WERI-Rb-1 (cell line): ENCODE data around the gene OLFM1.
A peak's percentile ranks its signal among the peaks of the same experiment; 100 is the strongest.

Experiments used
- DNase-seq: peaks from one replicate; pipeline ENCODE4 v3.0.0-alpha.2; 2020
- H3K27ac ChIP-seq: fragments of 250-450 bp; sonication (Bioruptor Pico); 2 replicates; pipeline ENCODE4 v1.5.1; 2020; ENCODE audit warnings: mild to moderate bottlenecking, moderate library complexity
- H3K27me3 ChIP-seq: fragments of 250-450 bp; sonication (Bioruptor Pico); 2 replicates; pipeline ENCODE4 v1.5.1; 2021; ENCODE audit warnings: mild to moderate bottlenecking, low read depth, moderate library complexity; ENCODE audit not compliant: insufficient read depth, severe bottlenecking
- H3K36me3 ChIP-seq: fragments of 250-450 bp; sonication (Bioruptor Pico); 2 replicates; pipeline ENCODE4 v1.5.1; 2020; ENCODE audit warnings: mild to moderate bottlenecking, moderate library complexity
- H3K4me3 ChIP-seq: 2 replicates; pipeline ENCODE4 v1.5.1; 2011; ENCODE audit warnings: low read depth, mild to moderate bottlenecking, control low read depth, low read length
- H3K9me3 ChIP-seq: fragments of 250-450 bp; sonication (Bioruptor Pico); 2 replicates; pipeline ENCODE4 v1.5.1; 2021; ENCODE audit warnings: mild to moderate bottlenecking, moderate library complexity; ENCODE audit not compliant: severe bottlenecking
- TF ChIP-seq, protein P1 (sequence below): IDR thresholded peaks from 2 replicates; pipeline ENCODE4 v1.5.1; 2011; ENCODE audit warnings: low read depth, mild to moderate bottlenecking, control low read depth, inconsistent platforms, low read length

OLFM1 gene

DNA sequence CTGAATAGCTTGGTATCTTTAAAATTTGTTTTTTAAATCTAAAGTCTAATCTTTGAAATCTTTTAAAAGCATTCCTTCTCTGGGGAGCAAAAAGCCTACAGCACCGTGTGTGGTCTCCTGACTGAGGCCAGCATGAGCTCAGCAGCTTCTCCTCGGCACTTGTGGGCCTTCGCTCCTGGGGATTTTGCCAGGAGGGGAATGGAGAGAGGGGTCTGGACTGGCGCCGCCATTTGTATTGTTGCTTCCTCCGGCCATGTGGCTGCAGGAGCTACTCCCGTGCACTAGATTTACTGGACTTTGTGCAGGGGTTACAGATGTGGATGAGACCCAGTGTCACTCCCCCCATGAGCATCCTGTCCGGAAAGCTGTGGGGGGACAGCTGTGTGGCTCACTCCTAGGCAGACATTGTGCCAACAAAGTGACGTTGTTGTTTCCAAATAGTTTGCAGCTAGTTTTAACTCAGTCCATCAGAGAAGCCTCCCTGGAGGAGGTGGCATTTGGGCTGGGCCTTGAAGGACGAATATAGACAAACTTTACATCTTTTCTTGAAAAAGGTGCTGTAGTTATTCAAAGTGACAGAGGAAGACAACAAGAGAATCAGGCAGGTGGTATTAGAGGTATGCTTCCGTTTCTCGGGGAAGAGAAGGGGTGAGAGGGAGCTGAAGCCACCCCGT is 6.6 kb downstream of the OLFM1 start:
- DNase-seq = no peak
- Histone ChIP-seq H3K27ac (no peak overlapping the region), H3K9me3 (no peaks in the 10 kb centered on the region), H3K36me3 (peaks cover 85% of the 10 kb centered on the region), H3K27me3 (no peaks in the 10 kb centered on the region), H3K4me3 (no peak overlapping the region)
- TF ChIP-seq, protein P1, sequence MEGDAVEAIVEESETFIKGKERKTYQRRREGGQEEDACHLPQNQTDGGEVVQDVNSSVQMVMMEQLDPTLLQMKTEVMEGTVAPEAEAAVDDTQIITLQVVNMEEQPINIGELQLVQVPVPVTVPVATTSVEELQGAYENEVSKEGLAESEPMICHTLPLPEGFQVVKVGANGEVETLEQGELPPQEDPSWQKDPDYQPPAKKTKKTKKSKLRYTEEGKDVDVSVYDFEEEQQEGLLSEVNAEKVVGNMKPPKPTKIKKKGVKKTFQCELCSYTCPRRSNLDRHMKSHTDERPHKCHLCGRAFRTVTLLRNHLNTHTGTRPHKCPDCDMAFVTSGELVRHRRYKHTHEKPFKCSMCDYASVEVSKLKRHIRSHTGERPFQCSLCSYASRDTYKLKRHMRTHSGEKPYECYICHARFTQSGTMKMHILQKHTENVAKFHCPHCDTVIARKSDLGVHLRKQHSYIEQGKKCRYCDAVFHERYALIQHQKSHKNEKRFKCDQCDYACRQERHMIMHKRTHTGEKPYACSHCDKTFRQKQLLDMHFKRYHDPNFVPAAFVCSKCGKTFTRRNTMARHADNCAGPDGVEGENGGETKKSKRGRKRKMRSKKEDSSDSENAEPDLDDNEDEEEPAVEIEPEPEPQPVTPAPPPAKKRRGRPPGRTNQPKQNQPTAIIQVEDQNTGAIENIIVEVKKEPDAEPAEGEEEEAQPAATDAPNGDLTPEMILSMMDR = no peak

DNA sequence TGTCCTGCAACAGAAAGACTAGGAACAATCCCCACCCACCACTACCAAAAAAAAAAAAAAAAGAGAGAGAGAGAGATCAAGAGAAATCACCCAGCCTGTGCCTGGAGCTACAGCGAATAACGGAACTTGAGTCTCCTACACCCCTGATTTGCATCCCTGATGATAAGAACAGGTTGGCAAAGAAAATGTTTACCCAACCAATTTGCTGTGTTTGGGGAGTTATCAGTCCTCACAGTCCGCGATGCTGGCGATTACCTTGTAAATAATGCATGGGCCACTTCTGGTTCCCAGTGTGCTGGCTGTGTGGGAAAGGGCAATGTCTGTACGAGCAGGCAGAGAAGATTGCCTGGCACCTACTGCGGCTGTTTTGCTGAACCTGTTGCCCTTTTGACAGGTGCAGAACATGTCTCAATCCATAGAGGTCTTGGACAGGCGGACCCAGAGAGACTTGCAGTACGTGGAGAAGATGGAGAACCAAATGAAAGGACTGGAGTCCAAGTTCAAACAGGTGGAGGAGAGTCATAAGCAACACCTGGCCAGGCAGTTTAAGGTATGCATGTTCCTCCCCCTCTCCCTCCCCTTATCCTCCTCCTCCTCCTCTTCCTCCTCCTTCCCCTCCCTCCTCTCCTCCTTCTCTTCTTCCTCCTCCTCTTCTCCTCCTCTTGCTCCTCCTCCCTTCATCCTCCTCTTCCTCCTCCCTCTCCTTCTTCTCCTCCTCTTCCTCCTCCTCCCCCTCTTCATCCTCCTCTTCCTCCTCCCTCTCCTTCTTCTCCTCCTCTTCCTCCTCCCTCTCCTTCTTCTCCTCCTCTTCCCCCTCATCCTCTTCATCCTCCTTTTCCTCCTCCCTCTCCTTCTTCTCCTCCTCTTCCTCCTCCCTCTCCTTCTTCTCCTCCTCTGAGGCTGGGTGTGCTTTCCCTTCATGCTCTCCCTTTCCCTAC is 8.3 kb downstream of the OLFM1 start:
- Histone ChIP-seq H3K36me3 (peaks cover 87% of the 10 kb centered on the region), H3K27ac (no peak overlapping the region), H3K4me3 (no peak overlapping the region), H3K9me3 (no peaks in the 10 kb centered on the region), H3K27me3 (no peaks in the 10 kb centered on the region)
- DNase-seq = no peak
- TF ChIP-seq, protein P1 = no peak

DNA sequence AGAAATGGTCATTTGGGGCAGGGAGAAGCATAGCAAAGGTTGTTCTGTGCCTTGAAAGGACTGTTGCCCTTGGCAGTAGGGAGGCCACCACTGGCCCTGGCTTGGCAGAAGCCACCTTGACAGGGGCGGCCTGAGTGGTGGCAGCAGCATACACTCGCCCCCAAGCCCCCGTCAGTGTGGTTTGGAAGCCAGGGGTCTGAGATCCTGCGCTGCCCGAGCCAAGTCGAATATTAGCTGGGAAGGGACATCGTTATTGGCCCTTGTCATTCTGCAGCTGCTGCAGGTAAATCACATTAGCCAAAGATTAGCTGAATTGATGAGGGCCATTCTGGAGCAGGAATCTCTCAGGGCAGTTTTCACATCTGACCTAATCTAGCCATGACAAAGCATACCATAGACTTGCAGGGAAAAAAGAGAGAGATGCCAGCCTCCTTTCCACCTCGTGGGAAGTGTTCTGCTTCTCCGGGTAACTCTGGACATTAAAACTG is 9.0 kb downstream of the OLFM1 start:
- TF ChIP-seq, protein P1 = no peak
- no peaks in the 10 kb centered on the region for H3K9me3 ChIP-seq
- H3K27me3 ChIP-seq = no peaks in the 10 kb centered on the region
- H3K36me3 ChIP-seq = peaks cover 88% of the 10 kb centered on the region
- DNase-seq = no peak
- no peak overlapping the region for H3K4me3 ChIP-seq
- no peak overlapping the region for H3K27ac ChIP-seq

DNA sequence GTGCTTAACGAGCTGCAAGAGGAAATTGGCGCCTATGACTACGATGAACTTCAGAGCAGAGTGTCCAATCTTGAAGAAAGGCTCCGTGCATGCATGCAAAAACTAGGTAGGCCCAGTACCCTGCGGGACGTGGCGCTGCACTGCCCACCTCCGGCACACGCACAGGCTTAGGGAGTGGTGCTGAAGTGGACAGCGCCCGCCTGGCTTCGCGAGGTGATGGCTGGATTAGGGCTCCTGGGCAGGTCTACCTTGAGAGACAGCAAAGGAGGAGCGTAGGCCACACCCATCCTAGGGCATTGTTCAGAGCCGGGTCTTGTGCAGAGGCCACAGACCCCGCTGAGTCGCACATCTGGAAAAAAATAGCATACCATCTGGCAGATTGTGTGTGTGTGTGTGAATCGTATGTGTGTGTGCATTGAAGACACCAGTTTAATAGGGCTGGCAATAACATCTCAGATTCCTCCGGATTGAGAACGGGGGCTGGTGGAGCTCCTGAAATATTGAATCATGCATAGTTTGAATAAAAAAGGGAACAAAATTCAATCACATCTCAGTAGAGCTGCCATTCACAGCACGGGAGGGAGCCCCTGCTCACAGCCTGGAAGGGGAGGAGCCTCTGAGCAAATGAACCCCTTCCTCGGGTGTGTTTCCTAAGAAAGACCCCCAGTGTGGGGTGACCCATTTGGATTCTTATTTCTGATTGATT is 11.1 kb downstream of the OLFM1 start:
- no peak for DNase-seq
- Histone ChIP-seq H3K4me3 (no peak overlapping the region), H3K9me3 (no peaks in the 10 kb centered on the region), H3K27ac (peak overlapping the region; percentile 90), H3K27me3 (no peaks in the 10 kb centered on the region), H3K36me3 (peaks cover 89% of the 10 kb centered on the region)
- TF ChIP-seq, protein P1 = no peak

DNA sequence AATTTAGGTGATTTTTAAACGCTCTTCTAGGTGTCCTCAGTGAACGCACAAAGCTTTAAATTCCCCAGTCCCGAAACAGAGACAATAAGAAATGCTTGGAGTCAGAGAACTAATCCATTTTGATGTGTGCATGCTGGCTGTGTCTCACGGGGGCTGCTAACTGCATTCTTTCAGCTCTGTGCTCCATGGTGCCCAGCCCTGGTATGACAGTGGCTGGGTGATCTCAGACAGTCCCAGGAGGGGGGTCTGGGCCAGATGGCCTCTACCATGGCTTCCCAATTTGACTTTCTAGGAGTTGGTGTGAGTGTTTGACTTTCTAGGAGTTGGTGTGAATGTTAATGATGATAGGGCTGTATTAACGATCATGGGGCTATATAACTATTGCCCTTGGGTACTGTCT is 12.1 kb downstream of the OLFM1 start:
- no peak for DNase-seq
- Histone ChIP-seq H3K4me3 (no peak overlapping the region), H3K27ac (peak overlapping the region; percentile 90), H3K36me3 (peaks cover 89% of the 10 kb centered on the region), H3K9me3 (no peaks in the 10 kb centered on the region), H3K27me3 (no peaks in the 10 kb centered on the region)
- TF ChIP-seq, protein P1 = no peak
